ENCODE results near the gene NAPA.

NAPA gene

DNA sequence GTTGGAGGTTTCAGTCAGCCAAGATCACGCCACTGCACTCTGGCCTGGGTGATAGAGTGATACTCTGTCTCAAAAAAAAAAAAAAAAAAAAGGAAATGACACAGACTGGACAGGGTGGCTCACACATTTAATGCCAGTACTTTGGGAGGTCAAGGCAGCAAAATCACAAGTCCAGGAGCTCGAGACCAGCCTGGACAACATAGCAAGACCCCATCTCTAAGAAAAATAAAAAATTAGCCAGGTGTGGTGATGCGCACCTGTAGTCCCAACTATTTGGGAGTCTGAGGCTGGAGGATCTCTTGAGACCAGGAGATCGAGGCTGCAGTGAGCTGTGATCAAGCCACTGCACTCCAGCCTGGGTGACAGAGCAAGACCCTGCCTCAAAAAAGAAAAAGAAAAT, 22.6 kb upstream of the NAPA start:
- Mint-ChIP-seq H3K27ac (no peak overlapping the region), H3K36me3 (no peaks in the 10 kb centered on the region), H3K9me3 (no peaks in the 10 kb centered on the region), H3K4me3 (no peak overlapping the region), H3K4me1 (peaks cover 30% of the 10 kb centered on the region)
- ATAC-seq (no peak), DNase-seq (ENCODE audit: low spot score in 2 of 2) (no peak)

- H3K27ac Mint-ChIP-seq, result no peak overlapping the region
- H3K9me3 Mint-ChIP-seq, result no peaks in the 10 kb centered on the region
- no peak overlapping the region for H3K4me3 Mint-ChIP-seq
- DNase-seq (ENCODE audit: low spot score in 2 of 2) (no peak), ATAC-seq (no peak)
- peaks cover 3% of the 10 kb centered on the region for H3K4me1 Mint-ChIP-seq
- no peaks in the 10 kb centered on the region for H3K36me3 Mint-ChIP-seq
Measured at GRCh38 chr19:47534628-47535027, 19.8 kb upstream of the NAPA start.

- DNase-seq (ENCODE audit: low spot score in 2 of 2) (no peak), ATAC-seq (no peak)
- H3K4me1 Mint-ChIP-seq, result no peaks in the 10 kb centered on the region
- no peak overlapping the region for H3K4me3 Mint-ChIP-seq
- H3K36me3 Mint-ChIP-seq, result no peaks in the 10 kb centered on the region
- H3K27ac Mint-ChIP-seq, result peak overlapping the region; percentile 73
- no peaks in the 10 kb centered on the region for H3K9me3 Mint-ChIP-seq
Measured at GRCh38 chr19:47531640-47532387, 17.0 kb upstream of the NAPA start.

GRCh38 chr19:47529018-47529742, 14.3 kb upstream of the NAPA start:
- H3K4me1 Mint-ChIP-seq, result no peaks in the 10 kb centered on the region
- no peak for ATAC-seq
- no peaks in the 10 kb centered on the region for H3K9me3 Mint-ChIP-seq
- no peaks in the 10 kb centered on the region for H3K36me3 Mint-ChIP-seq
- H3K4me3 Mint-ChIP-seq, result no peak overlapping the region
- no peak for DNase-seq (ENCODE audit: low spot score in 2 of 2)
- H3K27ac Mint-ChIP-seq, result no peak overlapping the region

DNA sequence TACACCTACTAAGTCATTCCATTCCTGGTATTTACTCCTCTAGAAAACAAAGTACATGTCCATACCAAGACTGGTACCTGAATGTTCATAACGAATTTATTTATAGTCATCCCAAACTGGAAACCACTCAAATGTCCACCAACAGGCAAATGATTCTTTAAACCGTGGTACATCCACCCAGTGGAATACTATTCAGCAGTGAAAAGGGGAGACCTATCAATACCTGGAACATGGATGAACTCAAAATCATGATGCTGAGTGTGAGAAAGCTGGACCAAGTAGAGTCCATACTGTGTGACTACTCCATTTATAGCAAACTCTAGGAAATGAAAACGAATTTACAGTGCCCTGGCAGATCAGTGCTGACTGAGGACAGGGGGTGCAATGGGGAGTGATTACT, 11.9 kb upstream of the NAPA start:
- no peaks in the 10 kb centered on the region for H3K9me3 Mint-ChIP-seq
- no peaks in the 10 kb centered on the region for H3K36me3 Mint-ChIP-seq
- no peak for DNase-seq (ENCODE audit: low spot score in 2 of 2)
- no peak for ATAC-seq
- H3K4me1 Mint-ChIP-seq, result peaks cover 5% of the 10 kb centered on the region
- H3K4me3 Mint-ChIP-seq, result no peak overlapping the region
- no peak overlapping the region for H3K27ac Mint-ChIP-seq

DNA sequence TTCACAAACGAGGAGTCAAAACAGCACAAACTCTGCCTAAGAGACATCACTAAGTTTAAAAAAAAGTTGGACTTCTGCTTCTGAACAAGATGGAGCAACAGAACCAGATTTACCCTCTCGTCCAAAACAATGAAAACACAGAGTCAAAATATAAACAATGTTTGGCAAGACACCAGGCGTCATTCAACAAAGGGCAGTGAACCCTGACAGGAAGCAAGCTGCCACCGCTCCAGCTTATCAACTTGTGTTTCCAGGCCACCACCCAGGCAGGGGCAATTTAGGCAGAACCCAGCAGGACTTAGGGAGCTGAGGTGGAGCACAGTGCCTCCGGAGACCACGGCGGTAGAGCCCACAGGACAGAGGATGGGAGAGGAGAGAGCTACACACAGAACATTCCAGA, 8.6 kb upstream of the NAPA start:
- DNase-seq (ENCODE audit: low spot score in 2 of 2), result no peak
- Mint-ChIP-seq H3K9me3 (no peaks in the 10 kb centered on the region), H3K4me1 (peaks cover 20% of the 10 kb centered on the region), H3K27ac (no peak overlapping the region), H3K4me3 (no peak overlapping the region), H3K36me3 (no peaks in the 10 kb centered on the region)
- ATAC-seq, result no peak

DNA sequence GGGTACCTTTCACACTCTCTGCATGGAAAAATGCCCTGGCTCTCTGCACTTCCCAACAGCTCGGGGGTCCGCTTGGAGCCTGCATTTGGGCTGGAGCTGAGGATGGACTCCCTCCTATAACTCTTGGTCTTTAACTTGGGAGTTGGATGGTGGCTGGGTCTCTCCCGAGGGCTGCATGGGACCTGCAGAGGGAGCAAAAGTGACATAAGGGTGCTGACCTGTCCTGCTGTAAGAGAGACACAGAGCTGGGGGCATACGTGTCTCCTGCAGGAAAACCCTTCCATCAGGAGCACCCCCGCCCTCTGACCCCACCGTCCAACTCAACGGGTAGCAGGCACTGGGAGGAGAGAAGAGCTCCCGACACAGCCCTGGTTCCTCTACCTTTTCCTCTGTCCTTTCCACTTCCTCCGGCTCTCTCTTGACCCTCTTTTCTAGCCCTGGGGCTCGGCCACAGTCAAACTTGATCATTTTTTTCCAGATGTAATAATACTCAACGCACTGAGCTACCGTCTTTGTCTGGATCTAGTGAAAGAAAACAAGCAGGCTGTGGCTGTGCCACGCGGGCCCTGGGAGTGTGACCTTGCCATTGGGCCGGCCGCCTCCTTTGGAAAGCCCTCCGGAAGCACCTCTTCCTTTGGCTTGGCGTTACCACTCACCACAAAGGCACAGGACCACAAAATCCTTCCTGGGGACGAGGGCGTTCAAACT, 6.8 kb upstream of the NAPA start:
- no peaks in the 10 kb centered on the region for H3K9me3 Mint-ChIP-seq
- DNase-seq (ENCODE audit: low spot score in 2 of 2) (no peak), ATAC-seq (no peak)
- no peaks in the 10 kb centered on the region for H3K36me3 Mint-ChIP-seq
- H3K4me3 Mint-ChIP-seq, result no peak overlapping the region
- no peak overlapping the region for H3K27ac Mint-ChIP-seq
- peaks cover 38% of the 10 kb centered on the region for H3K4me1 Mint-ChIP-seq

DNA sequence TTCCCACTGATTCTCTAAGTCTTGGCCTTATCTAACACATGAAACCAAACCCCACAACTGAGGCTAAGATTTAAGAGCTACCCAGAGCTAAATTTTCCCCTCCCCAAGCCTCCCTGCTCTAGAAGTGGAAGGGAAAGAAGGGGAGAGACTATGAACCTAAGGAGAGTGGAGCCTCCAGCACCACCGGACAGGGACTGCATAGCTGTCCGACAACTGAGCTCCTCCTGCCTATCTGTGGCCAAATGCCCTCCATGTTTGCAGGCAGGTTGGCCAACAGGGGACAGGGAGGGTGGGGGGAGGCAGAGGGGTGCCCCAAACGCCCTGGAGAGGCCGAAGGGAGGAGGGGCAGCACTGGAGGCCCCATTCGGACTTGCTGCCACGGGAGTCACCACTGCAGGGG, 6.0 kb upstream of the NAPA start:
- no peak overlapping the region for H3K4me3 Mint-ChIP-seq
- DNase-seq (ENCODE audit: low spot score in 2 of 2), result no peak
- peaks cover 46% of the 10 kb centered on the region for H3K4me1 Mint-ChIP-seq
- no peak overlapping the region for H3K27ac Mint-ChIP-seq
- no peak for ATAC-seq
- no peaks in the 10 kb centered on the region for H3K9me3 Mint-ChIP-seq
- H3K36me3 Mint-ChIP-seq, result peaks cover 2% of the 10 kb centered on the region

DNA sequence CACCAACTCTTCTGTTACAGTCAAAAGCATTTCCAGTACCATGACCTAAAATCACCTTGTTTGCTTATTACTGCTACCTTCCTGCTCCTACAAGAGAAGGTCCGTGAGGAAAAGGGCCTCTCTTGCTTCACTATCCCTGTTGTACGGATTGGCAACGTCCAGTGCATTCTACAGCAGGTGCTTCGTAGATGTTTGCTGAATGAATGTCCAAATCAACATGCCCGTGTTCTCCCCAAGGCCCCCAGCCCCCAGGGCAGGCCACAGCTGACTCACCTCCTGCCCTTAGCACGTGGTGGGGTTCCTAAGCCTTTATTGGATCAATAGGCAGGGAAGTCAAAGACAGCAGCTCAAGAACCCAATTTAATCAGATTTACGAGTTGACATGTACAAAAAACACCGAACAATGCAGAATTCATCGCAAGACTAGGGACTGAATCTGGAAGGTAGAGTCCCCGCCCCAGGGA, 5.5 kb upstream of the NAPA start:
- peaks cover 51% of the 10 kb centered on the region for H3K4me1 Mint-ChIP-seq
- no peak overlapping the region for H3K27ac Mint-ChIP-seq

GRCh38 chr19:47518854-47519253, 4.0 kb upstream of the NAPA start:
- no peak for DNase-seq (ENCODE audit: low spot score in 2 of 2)
- Mint-ChIP-seq H3K4me1 (peaks cover 62% of the 10 kb centered on the region), H3K36me3 (peaks cover 22% of the 10 kb centered on the region), H3K4me3 (no peak overlapping the region), H3K27ac (no peak overlapping the region), H3K9me3 (no peaks in the 10 kb centered on the region)
- ATAC-seq, result no peak

More for the DNA sequence above, 5.5 kb upstream of the NAPA start:
- ATAC-seq (no peak), DNase-seq (ENCODE audit: low spot score in 2 of 2) (no peak)
- Mint-ChIP-seq H3K4me3 (no peak overlapping the region), H3K36me3 (peaks cover 7% of the 10 kb centered on the region), H3K9me3 (no peaks in the 10 kb centered on the region)

GRCh38 chr19:47518139-47518538, 3.3 kb upstream of the NAPA start:
- no peak for ATAC-seq
- H3K36me3 Mint-ChIP-seq, result peaks cover 29% of the 10 kb centered on the region
- DNase-seq (ENCODE audit: low spot score in 2 of 2), result peak; percentile 35 to 83
- no peaks in the 10 kb centered on the region for H3K9me3 Mint-ChIP-seq
- peaks cover 69% of the 10 kb centered on the region for H3K4me1 Mint-ChIP-seq
- H3K27ac Mint-ChIP-seq, result no peak overlapping the region
- peak overlapping the region; percentile 21 for H3K4me3 Mint-ChIP-seq

GRCh38 chr19:47514151-47514868, 553 bp downstream of the NAPA start:
- peak overlapping the region; percentile 99 for H3K27ac Mint-ChIP-seq
- H3K9me3 Mint-ChIP-seq, result no peaks in the 10 kb centered on the region
- ATAC-seq (peak; percentile 2), DNase-seq (ENCODE audit: low spot score in 2 of 2) (peak in 1 of 2 donors; percentile 62)
- H3K36me3 Mint-ChIP-seq, result peaks cover 29% of the 10 kb centered on the region
- H3K4me1 Mint-ChIP-seq, result peaks cover 93% of the 10 kb centered on the region
- peak overlapping the region; percentile 100 for H3K4me3 Mint-ChIP-seq

GRCh38 chr19:47512948-47513319, 1.9 kb downstream of the NAPA start:
- H3K4me1 Mint-ChIP-seq, result peaks cover 88% of the 10 kb centered on the region
- no peak for DNase-seq (ENCODE audit: low spot score in 2 of 2)
- peaks cover 29% of the 10 kb centered on the region for H3K36me3 Mint-ChIP-seq
- peak overlapping the region; percentile 100 for H3K4me3 Mint-ChIP-seq
- no peak for ATAC-seq
- H3K9me3 Mint-ChIP-seq, result no peaks in the 10 kb centered on the region
- H3K27ac Mint-ChIP-seq, result peak overlapping the region; percentile 99

GRCh38 chr19:47512183-47512947, 2.5 kb downstream of the NAPA start:
- peak overlapping the region; percentile 100 for H3K4me3 Mint-ChIP-seq
- H3K27ac Mint-ChIP-seq, result peak overlapping the region; percentile 99
- ATAC-seq (no peak), DNase-seq (ENCODE audit: low spot score in 2 of 2) (no peak)
- H3K9me3 Mint-ChIP-seq, result no peaks in the 10 kb centered on the region
- peaks cover 29% of the 10 kb centered on the region for H3K36me3 Mint-ChIP-seq
- H3K4me1 Mint-ChIP-seq, result peaks cover 85% of the 10 kb centered on the region
